Keratinocyte (primary cell): Measurements from ENCODE around the gene PRR3. TPM values are rescaled to one million over a fixed set of nuclear protein-coding genes. Genes with fewer than 3 reads are reported as not detected.
"Not testable (repeated sequence)": the region's sequence is repeated elsewhere in the genome, so short reads cannot be mapped to it uniquely, and the experiment has no call there.

ENCODE experiments used
- DNase-seq: peaks from one replicate; pipeline ENCODE4 v3.0.0-alpha.2; 2011; ENCODE audit warnings: low read depth, missing footprints, low spot score
- FAIRE-seq: peaks from 2 replicates; lab custom pipeline; 2011; peaks lifted over from hg19 to GRCh38; lab: Jason Lieb, UNC
- H2AFZ ChIP-seq: 2 replicates; pipeline ENCODE4 v1.6.0; 2012; ENCODE audit warnings: low read length, control low read depth, inconsistent platforms; ENCODE audit not compliant: control insufficient read depth
- H3K27ac ChIP-seq: 2 replicates; pipeline ENCODE4 v1.5.1; 2011; ENCODE audit warnings: low read length; ENCODE audit not compliant: control insufficient read depth, insufficient read depth
- H3K27me3 ChIP-seq: 3 replicates; pipeline ENCODE4 v1.6.0; 2011; ENCODE audit warnings: low read length; ENCODE audit not compliant: control insufficient read depth, insufficient read depth; ENCODE audit errors: extremely low read depth
- H3K36me3 ChIP-seq, 2 experiments: 2 replicates in 1 of 2; 3 replicates in 1 of 2; pipeline ENCODE4 v1.5.1; 2011; ENCODE audit warnings: low read length in 2 of 2, mild to moderate bottlenecking in 1 of 2; ENCODE audit not compliant: control insufficient read depth in 2 of 2, insufficient read depth in 2 of 2; ENCODE audit errors: extremely low read depth in 1 of 2
- H3K4me1 ChIP-seq: 3 replicates; pipeline ENCODE4 v1.5.1; 2011; ENCODE audit warnings: low read length; ENCODE audit not compliant: control insufficient read depth, insufficient read depth; ENCODE audit errors: extremely low read depth
- H3K4me2 ChIP-seq: 3 replicates; pipeline ENCODE4 v1.6.0; 2011; ENCODE audit warnings: low read depth, low read length; ENCODE audit not compliant: control insufficient read depth, insufficient read depth; ENCODE audit errors: extremely low read depth
- H3K4me3 ChIP-seq, 3 experiments: fragments of 200-600 bp in 1 of 3; sonication (generic) in 1 of 3; 2 replicates in 2 of 3; 3 replicates in 1 of 3; pipeline ENCODE4 v1.5.1; 2011 to 2016; ENCODE audit warnings: low read length in 3 of 3, mild to moderate bottlenecking in 3 of 3, control low read depth in 2 of 3, inconsistent platforms in 1 of 3, low read depth in 1 of 3, mixed read lengths in 1 of 3, mixed run types in 1 of 3, moderate library complexity in 1 of 3; ENCODE audit not compliant: control insufficient read depth in 2 of 3, insufficient read depth in 2 of 3; ENCODE audit errors: extremely low read depth in 1 of 3
- H3K79me2 ChIP-seq: 2 replicates; pipeline ENCODE4 v1.6.0; 2012; ENCODE audit warnings: low read length; ENCODE audit not compliant: control insufficient read depth, insufficient read depth
- H3K9ac ChIP-seq: 3 replicates; pipeline ENCODE4 v1.6.0; 2011; ENCODE audit warnings: low read length; ENCODE audit not compliant: control insufficient read depth, insufficient read depth; ENCODE audit errors: extremely low read depth
- H3K9me1 ChIP-seq: 3 replicates; pipeline ENCODE4 v1.6.0; 2011; ENCODE audit warnings: low read length; ENCODE audit not compliant: control insufficient read depth, insufficient read depth; ENCODE audit errors: extremely low read depth
- H3K9me3 ChIP-seq: 2 replicates; pipeline ENCODE4 v1.5.1; 2012; ENCODE audit warnings: low read depth, low read length; ENCODE audit not compliant: control insufficient read depth
- H4K20me1 ChIP-seq: 3 replicates; pipeline ENCODE4 v1.6.0; 2011; ENCODE audit warnings: low read length; ENCODE audit not compliant: control insufficient read depth, insufficient read depth; ENCODE audit errors: extremely low read depth
- dilution Hi-C: fragments of 300-500 bp; cut with MboI; formaldehyde crosslinking; loops from one replicate; pipeline ENCODE4 v1.7.0; 2020; ENCODE audit warnings: low sequenced_read_pairs; ENCODE audit not compliant: extremely low pct_ligation_motif_present
- polyA plus RNA-seq, 5 experiments: library from polyadenylated mRNA; depleted of rRNA in 3 of 5; stranded (reverse) in 3 of 5; stranded (forward) in 1 of 5; unstranded in 1 of 5; fragments of >200 nt; gene quantifications; 1 replicate in 1 of 5; 2 replicates in 3 of 5; 3 replicates in 1 of 5; pipeline versions ENCODE4 v1.2.1 to v1.2.3, GENCODE V29; 2011 to 2012; ENCODE audit warnings: missing spikeins in 2 of 5, low read depth in 1 of 5, low replicate concordance in 1 of 5

PRR3 gene
- polyA plus RNA-seq, 1 donor (not counting 4 experiments of a cell fraction or from before 2014, with no cell fraction given), result 6.1 TPM

DNA sequence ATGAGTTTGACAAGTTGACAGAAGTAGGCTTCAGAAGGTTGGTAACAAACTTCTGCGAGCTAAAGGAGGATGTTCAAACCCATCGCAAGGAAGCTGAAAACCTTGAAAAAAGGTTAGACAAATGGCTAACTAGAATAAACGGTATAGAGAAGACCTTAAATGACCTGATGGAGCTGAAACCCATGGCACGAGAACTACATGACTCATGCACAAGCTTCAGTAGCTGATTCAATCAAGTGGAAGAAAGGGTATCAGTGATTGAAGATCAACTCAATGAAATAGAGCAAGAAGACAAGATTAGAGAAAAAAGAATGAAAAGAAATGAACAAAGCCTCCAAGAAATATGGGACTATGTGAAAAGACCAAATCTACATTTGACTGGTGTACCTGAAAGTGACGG lies 35.1 kb upstream of the PRR3 start:
- H3K79me2 ChIP-seq, H4K20me1 ChIP-seq, H3K9me1 ChIP-seq, H2AFZ ChIP-seq, DNase-seq, dilution Hi-C loops, FAIRE-seq, H3K9me3 ChIP-seq, H3K36me3 ChIP-seq, H3K27me3 ChIP-seq, H3K4me3 ChIP-seq, H3K9ac ChIP-seq: not testable (repeated sequence)
- H3K4me1 ChIP-seq, result peaks cover 17% of the 10 kb centered on the region
- H3K4me2 ChIP-seq, result peak overlapping the region; percentile 10
- peak overlapping the region; percentile 69 for H3K27ac ChIP-seq

GRCh38 chr6:30526444-30526843 lies 30.7 kb upstream of the PRR3 start:
- H4K20me1 ChIP-seq, H3K79me2 ChIP-seq, H3K9me1 ChIP-seq, dilution Hi-C loops, H3K4me1 ChIP-seq, H3K4me3 ChIP-seq, H3K9me3 ChIP-seq, H3K9ac ChIP-seq, H3K27me3 ChIP-seq, FAIRE-seq, H3K4me2 ChIP-seq, H3K27ac ChIP-seq, H3K36me3 ChIP-seq, H2AFZ ChIP-seq, DNase-seq: not testable (repeated sequence)

DNA sequence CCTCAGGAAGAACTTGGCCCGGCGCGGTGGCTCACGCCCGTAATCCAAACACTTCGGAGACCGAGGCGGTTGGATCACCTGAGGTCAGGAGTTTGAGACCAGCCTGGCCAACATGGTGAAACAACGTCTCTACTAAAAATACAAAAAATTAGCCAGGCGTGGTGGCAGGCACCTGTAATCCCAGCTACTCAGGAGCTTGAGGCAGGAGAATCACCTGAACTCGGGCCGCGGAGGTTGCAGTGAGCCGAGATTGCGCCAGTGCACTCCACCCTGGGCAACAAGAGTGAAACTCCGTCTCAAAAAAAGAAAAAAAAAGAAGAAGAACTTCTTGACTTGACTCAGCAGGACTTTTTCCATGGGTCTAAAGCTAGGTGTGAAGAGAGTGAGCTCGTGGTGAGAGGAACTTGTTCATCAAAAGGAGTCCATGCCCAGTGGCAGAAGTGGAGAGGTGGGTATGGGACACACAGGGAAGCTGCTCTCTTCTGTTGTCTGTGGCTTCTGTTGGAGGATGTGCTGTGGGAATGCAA lies 27.7 kb upstream of the PRR3 start:
- H3K4me2 ChIP-seq, DNase-seq, H3K9me1 ChIP-seq, FAIRE-seq, H4K20me1 ChIP-seq, H3K4me3 ChIP-seq, H2AFZ ChIP-seq, H3K36me3 ChIP-seq, H3K9me3 ChIP-seq, H3K79me2 ChIP-seq, H3K27ac ChIP-seq, H3K9ac ChIP-seq, H3K27me3 ChIP-seq, dilution Hi-C loops, H3K4me1 ChIP-seq: not testable (repeated sequence)
